ENCODE measurements around the gene SLC7A5. TPM values are rescaled to one million over a fixed set of nuclear protein-coding genes. Genes with fewer than 3 reads are reported as not detected.
A peak's percentile ranks its signal among the peaks of the same experiment; 100 is the strongest.

The SLC7A5 gene
- total and polyA plus RNA-seq, 2 of the 13 experiments (the other 11 are each of a cell fraction or from before 2014, with no cell fraction given) = 79.6 to 155 TPM

DNA sequence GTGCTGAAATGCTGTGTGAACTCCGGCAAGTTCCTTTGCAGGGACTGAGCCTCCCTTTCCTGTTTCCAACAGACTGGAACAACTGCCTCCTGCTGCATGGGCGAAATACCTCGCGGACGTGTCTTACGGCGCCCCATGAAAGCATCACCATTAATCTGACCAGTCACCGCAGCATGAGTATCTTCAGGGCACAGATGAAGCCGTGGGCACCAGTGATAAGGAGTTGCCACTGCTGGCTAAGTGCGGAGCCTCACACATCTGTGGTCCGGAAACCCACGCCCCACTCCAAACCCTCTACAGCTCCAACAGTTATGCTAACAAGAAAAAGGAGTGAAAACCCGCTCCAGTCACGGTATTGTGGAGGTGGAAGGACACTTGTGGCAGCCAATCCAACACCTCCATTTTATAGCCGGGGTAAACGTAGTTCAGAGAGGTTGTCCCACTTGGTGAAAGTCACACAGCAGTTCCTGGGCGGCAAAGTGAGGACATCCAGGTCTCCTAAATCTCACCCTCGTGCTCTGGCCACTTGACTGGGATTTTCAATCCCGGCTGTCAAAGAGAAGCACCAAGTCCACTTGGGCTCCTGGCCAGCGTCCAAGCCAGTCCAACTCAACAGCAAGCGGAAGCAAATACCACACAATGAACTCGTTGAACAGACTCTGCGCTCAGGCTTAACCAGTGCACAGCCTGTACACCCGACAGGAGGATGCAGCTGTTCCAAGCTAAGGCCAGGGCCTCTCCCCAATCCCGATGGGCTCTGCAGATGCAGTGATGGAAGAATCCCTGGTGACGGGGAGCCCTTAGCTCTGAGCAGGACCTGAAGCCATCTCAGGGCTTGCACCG is 10.9 kb downstream of the SLC7A5 start (continued):
- peak; percentile 82 for TF ChIP-seq PITX1 (CRISPR knock-in tag; IDR thresholded peaks at IDR 0.05)
- 0 out of 4 replicates have a peak, but pooled peaks have one; percentile 25 to 29 for TF ChIP-seq HMGXB4 (CRISPR knock-in tag; IDR thresholded peaks at IDR 0.05; ENCODE audit: borderline replicate concordance in 1 of 2, low read depth in 1 of 2)
- peak; percentile 49; the same call in 1 of the 2 replicates for TF ChIP-seq DRAP1 (CRISPR knock-in tag; IDR thresholded peaks at IDR 0.05)
- TF ChIP-seq ZNF772 (CRISPR knock-in tag; IDR thresholded peaks at IDR 0.05) = peak; percentile 78; the same call in 1 of the 2 replicates
- TF ChIP-seq TMF1 (CRISPR knock-in tag; IDR thresholded peaks at IDR 0.05; ENCODE audit: low read depth) = 0 out of 2 replicates have a peak, but pooled peaks have one; percentile 70
- TF ChIP-seq POLR2G (IDR thresholded peaks at IDR 0.05; ENCODE audit: low read depth, low read length) = peak; percentile 66
- TF ChIP-seq MYC (CRISPR knock-in tag; IDR thresholded peaks at IDR 0.05; ENCODE audit: borderline replicate concordance) = peak; percentile 64; the same call in 1 of the 2 replicates
- TF ChIP-seq MED13 (CRISPR knock-in tag; IDR thresholded peaks at IDR 0.05) = peak; percentile 70; the same call in 1 of the 2 replicates
- TF ChIP-seq CHD4 (IDR thresholded peaks at IDR 0.05; ENCODE audit: borderline replicate concordance, low read length) = peak; percentile 90
- peak; percentile 73 for TF ChIP-seq TEAD3 (CRISPR knock-in tag; optimal IDR thresholded peaks at IDR 0.05; ENCODE audit: borderline replicate concordance)
- TF ChIP-seq KDM1A (CRISPR knock-in tag; IDR thresholded peaks at IDR 0.05) = peak; percentile 56
- TF ChIP-seq ZNF768 (CRISPR knock-in tag; IDR thresholded peaks at IDR 0.05) = peak; percentile 97
- peak; percentile 80 for TF ChIP-seq ZNF331 (CRISPR knock-in tag; IDR thresholded peaks at IDR 0.05)
- TF ChIP-seq BRD4 (CRISPR knock-in tag; IDR thresholded peaks at IDR 0.05) = peak; percentile 84; the same call in 1 of the 2 replicates
- TF ChIP-seq ZNF143 (CRISPR knock-in tag; IDR thresholded peaks at IDR 0.05) = peak; percentile 70
- peak; percentile 54; the same call in 1 of the 2 replicates for TF ChIP-seq ELF1 (CRISPR knock-in tag; IDR thresholded peaks at IDR 0.05)
- TF ChIP-seq ZNF441 (CRISPR knock-in tag; IDR thresholded peaks at IDR 0.05; ENCODE audit: borderline replicate concordance) = peak; percentile 50; the same call in 1 of the 2 replicates
- TF ChIP-seq HOXD1 (CRISPR knock-in tag; IDR thresholded peaks at IDR 0.05) = 0 out of 2 replicates have a peak, but pooled peaks have one; percentile 39
- TF ChIP-seq HDAC1 (CRISPR knock-in tag; IDR thresholded peaks at IDR 0.05) = peak; percentile 88
